ENCODE measurements around the gene DIPK1A.

Gene DIPK1A

GRCh38 chr1:92961131-92961895, at the start of gene DIPK1A:
Gene DIPK1A (minus strand): TSS chr1:92961462. CDS start chr1:92961429, 33 bp downstream.
- DNase-seq = peak; percentile 72

- peak; percentile 10 for DNase-seq
Observed at GRCh38 chr1:93007941-93008577, 46.8 kb upstream of the DIPK1A start.

GRCh38 chr1:93005252-93005598, 44.0 kb upstream of the DIPK1A start:
- no peak for DNase-seq

GRCh38 chr1:93004566-93005251, 43.4 kb upstream of the DIPK1A start:
- no peak for DNase-seq

- no peak for DNase-seq
Observed at GRCh38 chr1:93003981-93004380, 42.7 kb upstream of the DIPK1A start.

- DNase-seq = no peak
Observed at GRCh38 chr1:93002781-93003180, 41.5 kb upstream of the DIPK1A start.

GRCh38 chr1:93001893-93002292, 40.6 kb upstream of the DIPK1A start:
- no peak for DNase-seq

GRCh38 chr1:93000751-93001175, 39.5 kb upstream of the DIPK1A start:
- peak; percentile 23 for DNase-seq

GRCh38 chr1:93000291-93000690, 39.0 kb upstream of the DIPK1A start:
- no peak for DNase-seq

GRCh38 chr1:92998821-92999220, 37.6 kb upstream of the DIPK1A start:
- no peak for DNase-seq

GRCh38 chr1:92995441-92996430, 34.5 kb upstream of the DIPK1A start:
- no peak for DNase-seq

GRCh38 chr1:92994105-92994712, 32.9 kb upstream of the DIPK1A start:
- peak; percentile 83 for DNase-seq

GRCh38 chr1:92993581-92993980, 32.3 kb upstream of the DIPK1A start:
- DNase-seq = no peak

- no peak for DNase-seq
Observed at GRCh38 chr1:92992877-92993276, 31.6 kb upstream of the DIPK1A start.

- DNase-seq = peak; percentile 34
Observed at GRCh38 chr1:92992054-92992453, 30.8 kb upstream of the DIPK1A start.

GRCh38 chr1:92990828-92991227, 29.6 kb upstream of the DIPK1A start:
- no peak for DNase-seq

- peak; percentile 25 for DNase-seq
Observed at GRCh38 chr1:92989936-92990583, 28.8 kb upstream of the DIPK1A start.

GRCh38 chr1:92989253-92989652, 28.0 kb upstream of the DIPK1A start:
- DNase-seq = no peak

GRCh38 chr1:92987462-92987861, 26.2 kb upstream of the DIPK1A start:
- DNase-seq = no peak

GRCh38 chr1:92985101-92985500, 23.8 kb upstream of the DIPK1A start:
- DNase-seq = no peak

GRCh38 chr1:92980732-92981647, 19.7 kb upstream of the DIPK1A start:
- DNase-seq = no peak
